ENCODE measurements around the gene RHBDL3. TPM values are rescaled to one million over a fixed set of nuclear protein-coding genes. Genes with fewer than 3 reads are reported as not detected.

The RHBDL3 gene
- total RNA-seq, 1 experiment from 2014 or later, result 12.5 TPM

- Histone ChIP-seq H3K79me2 (ENCODE audit: insufficient read depth, low read length) (no peaks in the 10 kb centered on the region), H3K27ac (ENCODE audit: insufficient read length, low read depth, low read length) (no peak overlapping the region), H4K20me1 (ENCODE audit: control insufficient read depth, insufficient read depth, insufficient read length) (no peaks in the 10 kb centered on the region), H2BK120ac (ENCODE audit: low read depth, low read length, poor library complexity, severe bottlenecking) (no peak overlapping the region), H3K56ac (ENCODE audit: insufficient read length, low read depth, low read length) (no peak overlapping the region), H4K5ac (ENCODE audit: insufficient read length, low read depth, low read length) (no peak overlapping the region), H4K8ac (replicated peaks; ENCODE audit: insufficient read length, low read depth, low read length) (no peak overlapping the region), H3K9me3 (ENCODE audit: control insufficient read depth, low read depth, low read length) (no peaks in the 10 kb centered on the region), H2AFZ (ENCODE audit: low read length) (no peak overlapping the region), H3K23me2 (ENCODE audit: insufficient read length, low read depth, low read length, poor library complexity, severe bottlenecking) (no peaks in the 10 kb centered on the region), H2BK12ac (ENCODE audit: insufficient read length, low read depth, low read length) (no peak overlapping the region), H4K91ac (ENCODE audit: insufficient read length, low read depth, low read length) (no peak overlapping the region), H3K9ac (ENCODE audit: extremely low read depth, insufficient read length, low read length) (no peak overlapping the region), H3K4ac (ENCODE audit: low read depth, low read length) (no peak overlapping the region), H3K4me2 (ENCODE audit: insufficient read depth, insufficient read length, low read length) (no peak overlapping the region), H3K79me1 (ENCODE audit: insufficient read depth, low read depth, low read length, poor library complexity, severe bottlenecking) (no peaks in the 10 kb centered on the region), H2AK5ac (ENCODE audit: insufficient read length, low read length) (no peak overlapping the region), H2BK5ac (ENCODE audit: insufficient read length, low read length) (no peak overlapping the region), H3K14ac (ENCODE audit: insufficient read depth, low read length) (no peak overlapping the region), H3K4me1 (ENCODE audit: insufficient read depth, low read length) (peaks cover 3% of the 10 kb centered on the region; the same call in 1 of the 2 replicates), H3K18ac (ENCODE audit: insufficient read length, low read depth, low read length) (no peak overlapping the region), H2BK15ac (ENCODE audit: low read depth, low read length) (no peak overlapping the region), H3T11ph (ENCODE audit: low read length) (no peak overlapping the region), H3K23ac (ENCODE audit: insufficient read length, low read depth, low read length) (no peak overlapping the region), H2BK20ac (ENCODE audit: low read depth, low read length, poor library complexity, severe bottlenecking) (no peak overlapping the region), H3K27me3 (ENCODE audit: insufficient read depth, low read length) (no peaks in the 10 kb centered on the region; the same call in 1 of the 2 replicates)
- Mint-ChIP-seq H3K9me3 (no peaks in the 10 kb centered on the region; a peak in 1 of 5 replicates), H3K27ac (no peak overlapping the region; a peak in 1 of 7 replicates), H3K4me3 (no peak overlapping the region), H3K36me3 (ENCODE audit: insufficient read depth in 1 of 3, low read depth in 3 of 3) (peaks cover 0 to 4% (median 0%) of the 10 kb centered on the region in 3 experiments; a peak in 2 of 7 replicates), H3K4me1 (peaks cover 33 to 50% of the 10 kb centered on the region in 2 experiments), H3K27me3 (ENCODE audit: low read depth) (peaks cover 42% of the 10 kb centered on the region)
- TF ChIP-seq CTCF (conservative IDR thresholded peaks at IDR 0.05), result no peak
- no CpG with 5 or more reads among the region's 4 CpGs for WGBS (ENCODE audit: extremely low coverage, insufficient read length, low lambda C conversion rate)
- DNase-seq, result no peak
Measured at GRCh38 chr17:32259586-32259985, 6.0 kb upstream of the RHBDL3 start.
